ENCODE data around the gene KPNA3. TPM values are rescaled to one million over a fixed set of nuclear protein-coding genes. Genes with fewer than 3 reads are reported as not detected.

The KPNA3 gene
- total and polyA plus RNA-seq, 4 donors = 16.2 to 41.6 (median 24.1) TPM

GRCh38 chr13:49840266-49840665 lies 47.8 kb upstream of the KPNA3 start:
- Histone ChIP-seq H3K4me3 (no peak overlapping the region), H3K4me1 (ENCODE audit: control insufficient read depth in 5 of 5, insufficient read depth in 5 of 5, low read length in 5 of 5) (no peaks in the 10 kb centered on the region), H3K9me3 (ENCODE audit: control insufficient read depth in 4 of 4, insufficient read depth in 3 of 4, low read length in 3 of 4) (no peaks in the 10 kb centered on the region), H3K27ac (ENCODE audit: low read depth in 1 of 2, low read length in 1 of 2) (no peak overlapping the region), H3K36me3 (ENCODE audit: control insufficient read depth in 4 of 4, insufficient read depth in 4 of 4, low read length in 4 of 4) (no peaks in the 10 kb centered on the region), H3K9ac (ENCODE audit: insufficient read depth in 1 of 2, low read length in 2 of 2) (no peak overlapping the region), H3K27me3 (ENCODE audit: control insufficient read depth in 3 of 3, insufficient read depth in 3 of 3, low read length in 2 of 3) (no peaks in the 10 kb centered on the region)
- WGBS, 2 donors = 77 to 83% methylated on average over 4 of the region's 4 CpGs
- no peak for TF ChIP-seq CTCF (IDR thresholded peaks at IDR 0.05; ENCODE audit: control extremely low read depth, extremely low read depth)
- DNase-seq = peak in 1 of 3 donors; percentile 15
- no peak for ATAC-seq (ENCODE audit: insufficient read depth, low FRiP score)

- H3K9me3 ChIP-seq (ENCODE audit: control insufficient read depth in 4 of 4, insufficient read depth in 3 of 4, low read length in 3 of 4) = no peaks in the 10 kb centered on the region
- no peaks in the 10 kb centered on the region for H3K27me3 ChIP-seq (ENCODE audit: control insufficient read depth in 3 of 3, insufficient read depth in 3 of 3, low read length in 2 of 3)
- 93 to 97% methylated on average over 4 of the region's 4 CpGs for WGBS, 2 donors
- no peak for TF ChIP-seq CTCF (IDR thresholded peaks at IDR 0.05; ENCODE audit: control extremely low read depth, extremely low read depth)
- no peak for ATAC-seq (ENCODE audit: insufficient read depth, low FRiP score)
- H3K36me3 ChIP-seq (ENCODE audit: control insufficient read depth in 4 of 4, insufficient read depth in 4 of 4, low read length in 4 of 4) = no peaks in the 10 kb centered on the region
- DNase-seq = no peak
- no peak overlapping the region for H3K27ac ChIP-seq (ENCODE audit: low read depth in 1 of 2, low read length in 1 of 2)
- H3K9ac ChIP-seq (ENCODE audit: insufficient read depth in 1 of 2, low read length in 2 of 2) = no peak overlapping the region
- no peak overlapping the region for H3K4me3 ChIP-seq
- no peaks in the 10 kb centered on the region for H3K4me1 ChIP-seq (ENCODE audit: control insufficient read depth in 5 of 5, insufficient read depth in 5 of 5, low read length in 5 of 5)
These were observed 46.5 kb upstream of the KPNA3 start for GRCh38 chr13:49838989-49839388.

- Histone ChIP-seq H3K36me3 (ENCODE audit: control insufficient read depth in 4 of 4, insufficient read depth in 4 of 4, low read length in 4 of 4) (no peaks in the 10 kb centered on the region), H3K9me3 (ENCODE audit: control insufficient read depth in 4 of 4, insufficient read depth in 3 of 4, low read length in 3 of 4) (no peaks in the 10 kb centered on the region), H3K4me1 (ENCODE audit: control insufficient read depth in 5 of 5, insufficient read depth in 5 of 5, low read length in 5 of 5) (no peaks in the 10 kb centered on the region), H3K9ac (ENCODE audit: insufficient read depth in 1 of 2, low read length in 2 of 2) (no peak overlapping the region), H3K27ac (ENCODE audit: low read depth in 1 of 2, low read length in 1 of 2) (no peak overlapping the region), H3K27me3 (ENCODE audit: control insufficient read depth in 3 of 3, insufficient read depth in 3 of 3, low read length in 2 of 3) (no peaks in the 10 kb centered on the region), H3K4me3 (no peak overlapping the region)
- no peak for TF ChIP-seq CTCF (IDR thresholded peaks at IDR 0.05; ENCODE audit: control extremely low read depth, extremely low read depth)
- peak in 1 of 3 donors; percentile 14 for DNase-seq
- 71 to 81% methylated on average over 5 of the region's 5 CpGs for WGBS, 2 donors
- ATAC-seq (ENCODE audit: insufficient read depth, low FRiP score) = no peak
These were observed 44.0 kb upstream of the KPNA3 start for GRCh38 chr13:49836516-49836915.

GRCh38 chr13:49833402-49833801 lies 40.9 kb upstream of the KPNA3 start:
- TF ChIP-seq CTCF (IDR thresholded peaks at IDR 0.05; ENCODE audit: control extremely low read depth, extremely low read depth) = no peak
- ATAC-seq (ENCODE audit: insufficient read depth, low FRiP score) (no peak), DNase-seq (no peak)
- no peaks in the 10 kb centered on the region for H3K4me1 ChIP-seq (ENCODE audit: control insufficient read depth in 5 of 5, insufficient read depth in 5 of 5, low read length in 5 of 5)
- H3K9me3 ChIP-seq (ENCODE audit: control insufficient read depth in 4 of 4, insufficient read depth in 3 of 4, low read length in 3 of 4) = no peaks in the 10 kb centered on the region
- no peak overlapping the region for H3K27ac ChIP-seq (ENCODE audit: low read depth in 1 of 2, low read length in 1 of 2)
- no peak overlapping the region for H3K9ac ChIP-seq (ENCODE audit: insufficient read depth in 1 of 2, low read length in 2 of 2)
- H3K4me3 ChIP-seq = no peak overlapping the region
- H3K36me3 ChIP-seq (ENCODE audit: control insufficient read depth in 4 of 4, insufficient read depth in 4 of 4, low read length in 4 of 4) = no peaks in the 10 kb centered on the region
- 92 to 96% methylated on average over 5 of the region's 5 CpGs for WGBS, 2 donors
- H3K27me3 ChIP-seq (ENCODE audit: control insufficient read depth in 3 of 3, insufficient read depth in 3 of 3, low read length in 2 of 3) = no peaks in the 10 kb centered on the region

Data from lung (tissue), 12 donors.